GM23338 (cell line): ENCODE data around the gene S1PR1.

Source experiments
- EZH2 ChIP-seq: fragments of 200-600 bp; sonication (generic); IDR thresholded peaks from one replicate; pipeline ENCODE4 v1.8.0; 2017; ENCODE audit warnings: antibody characterized with exemption, mild to moderate bottlenecking, low read depth; ENCODE audit not compliant: unreplicated experiment
- EZH2phosphoT487 ChIP-seq: fragments of 200-600 bp; sonication (generic); IDR thresholded peaks from one replicate; pipeline ENCODE4 v1.8.1; 2018; ENCODE audit warnings: antibody characterized with exemption; ENCODE audit not compliant: unreplicated experiment
- JUNB ChIP-seq: IDR thresholded peaks from one replicate; pipeline ENCODE4 v1.6.1; 2016; ENCODE audit warnings: antibody characterized with exemption; ENCODE audit not compliant: unreplicated experiment
- POLR2AphosphoS5 ChIP-seq: IDR thresholded peaks from 2 replicates; pipeline ENCODE4 v1.6.1; 2016; ENCODE audit warnings: antibody characterized with exemption, low read depth
- TF ChIP-seq, protein P1 (sequence below): IDR thresholded peaks from one replicate; pipeline ENCODE4 v1.6.1; 2018; ENCODE audit warnings: antibody characterized with exemption; ENCODE audit not compliant: unreplicated experiment
- TF ChIP-seq, protein P2 (sequence below), 2 experiments: fragments of 200-600 bp in 1 of 2; sonication (generic) in 1 of 2; conservative IDR thresholded peaks; 2 replicates each; pipeline versions ENCODE4 v1.5.1 to v1.6.1; 2016 to 2017; ENCODE audit warnings: antibody characterized with exemption in 2 of 2, low read depth in 2 of 2, mild to moderate bottlenecking in 2 of 2, moderate library complexity in 1 of 2
- TF ChIP-seq, protein P3 (sequence below): IDR thresholded peaks from 2 replicates; pipeline ENCODE4 v1.6.1; 2016; ENCODE audit warnings: antibody characterized with exemption

DNA sequence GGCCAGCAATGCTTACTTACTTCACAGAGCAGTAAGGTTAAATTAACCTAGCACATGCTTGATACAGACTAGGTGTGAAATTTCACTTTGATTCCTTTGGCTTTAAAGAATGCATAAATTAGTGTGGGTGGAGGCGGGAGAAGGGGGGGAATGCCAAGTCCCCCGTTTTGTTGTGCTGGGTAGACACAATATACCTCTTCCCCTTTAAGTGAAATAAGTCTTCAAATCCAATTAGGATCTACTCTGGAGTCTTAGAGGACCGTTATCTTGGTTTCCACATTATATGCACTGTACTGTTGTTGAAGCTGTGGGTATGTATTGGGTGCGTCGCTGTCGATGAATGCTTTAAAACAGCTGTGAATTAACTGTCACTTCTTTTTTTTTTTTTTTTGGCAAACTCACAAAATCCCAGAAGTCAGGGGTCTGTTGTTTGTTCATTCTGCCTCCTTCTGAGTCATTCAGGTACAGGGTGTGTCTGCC, 1.6 kb upstream of the S1PR1 start:
- TF ChIP-seq EZH2: no peak
- TF ChIP-seq, protein P1, sequence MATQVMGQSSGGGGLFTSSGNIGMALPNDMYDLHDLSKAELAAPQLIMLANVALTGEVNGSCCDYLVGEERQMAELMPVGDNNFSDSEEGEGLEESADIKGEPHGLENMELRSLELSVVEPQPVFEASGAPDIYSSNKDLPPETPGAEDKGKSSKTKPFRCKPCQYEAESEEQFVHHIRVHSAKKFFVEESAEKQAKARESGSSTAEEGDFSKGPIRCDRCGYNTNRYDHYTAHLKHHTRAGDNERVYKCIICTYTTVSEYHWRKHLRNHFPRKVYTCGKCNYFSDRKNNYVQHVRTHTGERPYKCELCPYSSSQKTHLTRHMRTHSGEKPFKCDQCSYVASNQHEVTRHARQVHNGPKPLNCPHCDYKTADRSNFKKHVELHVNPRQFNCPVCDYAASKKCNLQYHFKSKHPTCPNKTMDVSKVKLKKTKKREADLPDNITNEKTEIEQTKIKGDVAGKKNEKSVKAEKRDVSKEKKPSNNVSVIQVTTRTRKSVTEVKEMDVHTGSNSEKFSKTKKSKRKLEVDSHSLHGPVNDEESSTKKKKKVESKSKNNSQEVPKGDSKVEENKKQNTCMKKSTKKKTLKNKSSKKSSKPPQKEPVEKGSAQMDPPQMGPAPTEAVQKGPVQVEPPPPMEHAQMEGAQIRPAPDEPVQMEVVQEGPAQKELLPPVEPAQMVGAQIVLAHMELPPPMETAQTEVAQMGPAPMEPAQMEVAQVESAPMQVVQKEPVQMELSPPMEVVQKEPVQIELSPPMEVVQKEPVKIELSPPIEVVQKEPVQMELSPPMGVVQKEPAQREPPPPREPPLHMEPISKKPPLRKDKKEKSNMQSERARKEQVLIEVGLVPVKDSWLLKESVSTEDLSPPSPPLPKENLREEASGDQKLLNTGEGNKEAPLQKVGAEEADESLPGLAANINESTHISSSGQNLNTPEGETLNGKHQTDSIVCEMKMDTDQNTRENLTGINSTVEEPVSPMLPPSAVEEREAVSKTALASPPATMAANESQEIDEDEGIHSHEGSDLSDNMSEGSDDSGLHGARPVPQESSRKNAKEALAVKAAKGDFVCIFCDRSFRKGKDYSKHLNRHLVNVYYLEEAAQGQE: no peak
- TF ChIP-seq, protein P2, sequence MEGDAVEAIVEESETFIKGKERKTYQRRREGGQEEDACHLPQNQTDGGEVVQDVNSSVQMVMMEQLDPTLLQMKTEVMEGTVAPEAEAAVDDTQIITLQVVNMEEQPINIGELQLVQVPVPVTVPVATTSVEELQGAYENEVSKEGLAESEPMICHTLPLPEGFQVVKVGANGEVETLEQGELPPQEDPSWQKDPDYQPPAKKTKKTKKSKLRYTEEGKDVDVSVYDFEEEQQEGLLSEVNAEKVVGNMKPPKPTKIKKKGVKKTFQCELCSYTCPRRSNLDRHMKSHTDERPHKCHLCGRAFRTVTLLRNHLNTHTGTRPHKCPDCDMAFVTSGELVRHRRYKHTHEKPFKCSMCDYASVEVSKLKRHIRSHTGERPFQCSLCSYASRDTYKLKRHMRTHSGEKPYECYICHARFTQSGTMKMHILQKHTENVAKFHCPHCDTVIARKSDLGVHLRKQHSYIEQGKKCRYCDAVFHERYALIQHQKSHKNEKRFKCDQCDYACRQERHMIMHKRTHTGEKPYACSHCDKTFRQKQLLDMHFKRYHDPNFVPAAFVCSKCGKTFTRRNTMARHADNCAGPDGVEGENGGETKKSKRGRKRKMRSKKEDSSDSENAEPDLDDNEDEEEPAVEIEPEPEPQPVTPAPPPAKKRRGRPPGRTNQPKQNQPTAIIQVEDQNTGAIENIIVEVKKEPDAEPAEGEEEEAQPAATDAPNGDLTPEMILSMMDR (conservative IDR thresholded peaks at IDR 0.05; ENCODE audit: low read depth in 2 of 2): no peak
- no peak for TF ChIP-seq JUNB
- TF ChIP-seq, protein P3, sequence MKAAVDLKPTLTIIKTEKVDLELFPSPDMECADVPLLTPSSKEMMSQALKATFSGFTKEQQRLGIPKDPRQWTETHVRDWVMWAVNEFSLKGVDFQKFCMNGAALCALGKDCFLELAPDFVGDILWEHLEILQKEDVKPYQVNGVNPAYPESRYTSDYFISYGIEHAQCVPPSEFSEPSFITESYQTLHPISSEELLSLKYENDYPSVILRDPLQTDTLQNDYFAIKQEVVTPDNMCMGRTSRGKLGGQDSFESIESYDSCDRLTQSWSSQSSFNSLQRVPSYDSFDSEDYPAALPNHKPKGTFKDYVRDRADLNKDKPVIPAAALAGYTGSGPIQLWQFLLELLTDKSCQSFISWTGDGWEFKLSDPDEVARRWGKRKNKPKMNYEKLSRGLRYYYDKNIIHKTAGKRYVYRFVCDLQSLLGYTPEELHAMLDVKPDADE: no peak
- no peak for TF ChIP-seq POLR2AphosphoS5
- TF ChIP-seq EZH2phosphoT487: no peak
